ENCODE data around the gene OGG1. TPM values are rescaled to one million over a fixed set of nuclear protein-coding genes. Genes with fewer than 3 reads are reported as not detected.

Gene OGG1
- total and polyA plus RNA-seq, 10 of the 15 experiments (the other 5 are each of a cell fraction or from before 2014, with no cell fraction given): 4.8 to 38.8 (median 27.2) TPM

GRCh38 chr3:9795207-9795606, 45.5 kb downstream of the OGG1 start (continued):
- TF ChIP-seq, protein P1, sequence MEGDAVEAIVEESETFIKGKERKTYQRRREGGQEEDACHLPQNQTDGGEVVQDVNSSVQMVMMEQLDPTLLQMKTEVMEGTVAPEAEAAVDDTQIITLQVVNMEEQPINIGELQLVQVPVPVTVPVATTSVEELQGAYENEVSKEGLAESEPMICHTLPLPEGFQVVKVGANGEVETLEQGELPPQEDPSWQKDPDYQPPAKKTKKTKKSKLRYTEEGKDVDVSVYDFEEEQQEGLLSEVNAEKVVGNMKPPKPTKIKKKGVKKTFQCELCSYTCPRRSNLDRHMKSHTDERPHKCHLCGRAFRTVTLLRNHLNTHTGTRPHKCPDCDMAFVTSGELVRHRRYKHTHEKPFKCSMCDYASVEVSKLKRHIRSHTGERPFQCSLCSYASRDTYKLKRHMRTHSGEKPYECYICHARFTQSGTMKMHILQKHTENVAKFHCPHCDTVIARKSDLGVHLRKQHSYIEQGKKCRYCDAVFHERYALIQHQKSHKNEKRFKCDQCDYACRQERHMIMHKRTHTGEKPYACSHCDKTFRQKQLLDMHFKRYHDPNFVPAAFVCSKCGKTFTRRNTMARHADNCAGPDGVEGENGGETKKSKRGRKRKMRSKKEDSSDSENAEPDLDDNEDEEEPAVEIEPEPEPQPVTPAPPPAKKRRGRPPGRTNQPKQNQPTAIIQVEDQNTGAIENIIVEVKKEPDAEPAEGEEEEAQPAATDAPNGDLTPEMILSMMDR (IDR thresholded peaks at IDR 0.05 in 2 of 3, conservative IDR thresholded peaks at IDR 0.05 in 1 of 3; ENCODE audit: control insufficient read depth in 2 of 3, extremely low read depth in 1 of 3, insufficient read depth in 1 of 3, low read depth in 3 of 3, low read length in 3 of 3): no peak
- 0 out of 2 replicates have a peak, but pooled peaks have one; percentile 3 for TF ChIP-seq RUNX3 (IDR thresholded peaks at IDR 0.05; ENCODE audit: low read length)

DNA sequence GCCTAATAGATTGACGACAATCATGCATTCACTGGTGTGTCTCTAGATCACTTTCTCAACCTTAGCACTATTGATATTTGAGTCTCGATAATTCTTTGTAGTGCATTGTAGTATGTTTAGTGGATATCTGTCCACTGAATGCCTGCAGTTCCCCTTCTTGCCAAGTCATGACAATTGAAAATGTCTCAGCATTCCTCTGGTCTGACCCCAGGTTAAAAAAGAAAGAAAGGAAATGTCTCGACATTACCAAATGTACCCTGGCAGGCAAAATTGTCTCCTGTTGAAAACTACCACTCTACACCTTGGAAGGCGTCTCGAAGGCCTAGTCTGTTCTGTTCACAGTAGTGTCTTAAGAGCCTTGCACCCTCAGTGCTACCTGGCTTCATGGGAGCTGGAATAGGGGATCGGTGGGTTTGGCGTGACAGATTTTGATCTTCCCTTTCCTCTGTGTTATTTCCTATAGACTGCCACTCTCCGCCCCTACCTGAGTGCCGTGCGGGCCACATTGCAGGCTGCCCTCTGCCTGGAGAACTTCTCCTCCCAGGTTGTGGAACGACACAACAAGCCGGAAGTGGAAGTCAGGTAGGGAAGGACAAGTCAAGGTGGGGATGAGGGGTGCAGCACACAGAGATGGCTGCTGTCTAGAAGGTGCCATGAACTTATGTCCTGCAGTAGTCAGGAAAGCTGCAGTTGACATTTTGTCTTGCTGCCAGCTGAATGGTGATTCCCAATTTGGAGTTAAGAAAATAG, 47.6 kb downstream of the OGG1 start:
- no peaks in the 10 kb centered on the region for H3K27me3 ChIP-seq (replicated peaks in 1 of 2; ENCODE audit: control insufficient read depth in 2 of 2, insufficient read depth in 2 of 2, low read length in 1 of 2)
- CTCF ChIA-PET: no interaction called here
- TF ChIP-seq SUPT20H (IDR thresholded peaks at IDR 0.05; ENCODE audit: borderline replicate concordance, control insufficient read depth, low read depth, low read length): no peak
- TF ChIP-seq FOXK2 (IDR thresholded peaks at IDR 0.05): no peak
- TF ChIP-seq POLR2AphosphoS5 (IDR thresholded peaks at IDR 0.05; ENCODE audit: low read length): 0 out of 2 replicates have a peak, but pooled peaks have one; percentile 61
- no peak for TF ChIP-seq RBBP5 (conservative IDR thresholded peaks at IDR 0.05)
- TF ChIP-seq SPI1 (IDR thresholded peaks at IDR 0.05; ENCODE audit: borderline replicate concordance, insufficient read depth, low read depth, low read length): no peak
- peaks cover 7% of the 10 kb centered on the region for H3K4me1 ChIP-seq (ENCODE audit: control insufficient read depth, insufficient read depth, low read length)
- in situ Hi-C loops (cut with MboI) (no loop called here), intact Hi-C loops (cut with micrococcal nuclease; ENCODE audit: unreplicated experiment) (no loop called here)
- DNase-seq (ENCODE audit: low read depth, low spot score) (no peak), FAIRE-seq (no peak), ATAC-seq (no peak)
- no peak overlapping the region for H3K9ac ChIP-seq (ENCODE audit: control insufficient read depth, insufficient read depth, low read length)
- peaks cover 6% of the 10 kb centered on the region for H4K20me1 ChIP-seq (ENCODE audit: control insufficient read depth, insufficient read depth)
- peaks cover 21 to 35% of the 10 kb centered on the region in 2 experiments for H3K36me3 ChIP-seq (ENCODE audit: control insufficient read depth in 2 of 2, insufficient read depth in 2 of 2, low read length in 1 of 2)
- SMC1A ChIA-PET (ENCODE audit: uncharacterized antibody, unreplicated experiment): no interaction called here
- H3K27ac ChIP-seq (ENCODE audit: control insufficient read depth, insufficient read depth): no peak overlapping the region
- H3K4me3 ChIP-seq: no peak overlapping the region
- WGBS (ENCODE audit: insufficient coverage, insufficient replicate concordance, low lambda C conversion rate, missing lambda C conversion rate): 93% methylated on average over 12 of the region's 12 CpGs
- POLR2A ChIA-PET: interaction anchor here (0.6 to 2.8 kb wide), 5 partner anchors 11 to 260 kb away, joined by 3 to 19 read pairs (median 3); no protein-coding TSS in a partner anchor
- no peaks in the 10 kb centered on the region for H3K9me3 ChIP-seq (replicated peaks; ENCODE audit: control insufficient read depth, insufficient read depth, low read length)
- no peak overlapping the region for H2AFZ ChIP-seq (ENCODE audit: control insufficient read depth, low read depth, low read length)
- H3K79me2 ChIP-seq (ENCODE audit: control insufficient read depth, insufficient read depth, low read length): peaks cover 49% of the 10 kb centered on the region
- BruUV-seq (replicated peaks): no TSS peak
- RAD21 ChIA-PET (ENCODE audit: unreplicated experiment): interaction anchor here (0.6 kb wide), 1 partner anchor 11 kb away, joined by 3 read pairs; no protein-coding TSS in a partner anchor
- no peak overlapping the region for H3K4me2 ChIP-seq (ENCODE audit: control insufficient read depth, insufficient read depth)

All from GM12878 (cell line).